Bone marrow (tissue), 2 donors: ENCODE data around the gene GCSAM.

Experiments
- DNase-seq, 2 donors: peaks; one replicate each; lab custom pipeline; 2025; lab: John Stamatoyannopoulos, UW

GCSAM gene

DNA sequence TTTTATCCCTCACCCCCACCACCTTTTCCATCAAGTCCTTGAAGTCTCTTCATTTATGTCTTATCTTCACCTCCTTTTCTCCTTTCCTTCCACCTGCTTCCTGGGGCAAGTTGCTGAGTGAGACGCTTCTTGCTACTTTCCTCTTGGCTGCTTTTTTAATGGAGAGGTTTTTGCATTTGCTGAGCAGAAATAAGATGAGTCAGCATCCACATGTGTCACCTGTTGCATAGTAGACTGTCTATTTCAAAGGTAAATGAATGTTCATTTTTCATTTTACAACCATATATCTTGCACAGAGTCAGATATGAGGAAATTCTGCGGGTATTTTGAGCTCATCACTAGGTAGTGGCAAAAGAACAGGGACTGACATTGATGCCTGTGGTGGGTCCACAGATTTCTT is 28.3 kb downstream of the GCSAM start:
- no peak for DNase-seq

GRCh38 chr3:112101916-112102315 is 31.1 kb downstream of the GCSAM start:
- no peak for DNase-seq

DNA sequence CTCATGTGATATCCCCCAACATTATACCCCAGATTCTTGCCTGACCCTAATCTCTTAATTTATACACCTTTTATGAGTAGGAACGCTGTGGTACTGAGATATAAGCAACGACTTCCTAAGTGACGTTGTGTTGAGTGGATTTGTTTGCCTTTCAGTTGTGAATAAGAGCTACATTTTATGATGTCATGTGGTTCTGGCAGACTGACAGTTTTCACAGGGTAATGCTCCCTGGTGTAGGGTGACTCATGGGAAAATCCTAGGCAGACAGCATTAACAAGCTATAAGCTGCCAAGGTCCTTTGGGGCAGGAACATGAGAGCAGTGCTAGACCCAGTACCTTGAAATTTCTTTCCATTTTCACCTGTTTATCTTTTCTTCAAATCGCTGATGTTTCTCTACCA is 35.7 kb downstream of the GCSAM start:
- peak in 1 of 2 donors; percentile 79 for DNase-seq

DNA sequence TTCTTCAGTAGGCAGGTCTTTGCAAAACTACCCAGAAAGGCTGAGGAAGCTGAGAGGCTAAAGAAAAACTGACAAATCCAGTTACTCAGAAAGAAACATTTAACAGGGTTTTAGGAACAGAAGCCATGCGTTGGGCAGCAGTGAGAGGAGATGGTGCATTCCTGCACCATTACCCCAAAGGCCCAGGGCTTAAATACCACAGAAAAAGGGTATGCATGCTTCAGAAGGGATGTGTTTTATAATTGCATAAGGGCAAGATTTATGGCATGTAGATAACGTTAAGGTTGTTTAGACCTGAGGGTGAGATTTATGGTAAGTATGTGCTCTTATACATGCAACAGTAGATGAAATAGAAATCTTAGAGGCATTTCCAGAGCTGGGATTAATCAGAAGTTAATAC is 36.9 kb downstream of the GCSAM start:
- no peak for DNase-seq

DNA sequence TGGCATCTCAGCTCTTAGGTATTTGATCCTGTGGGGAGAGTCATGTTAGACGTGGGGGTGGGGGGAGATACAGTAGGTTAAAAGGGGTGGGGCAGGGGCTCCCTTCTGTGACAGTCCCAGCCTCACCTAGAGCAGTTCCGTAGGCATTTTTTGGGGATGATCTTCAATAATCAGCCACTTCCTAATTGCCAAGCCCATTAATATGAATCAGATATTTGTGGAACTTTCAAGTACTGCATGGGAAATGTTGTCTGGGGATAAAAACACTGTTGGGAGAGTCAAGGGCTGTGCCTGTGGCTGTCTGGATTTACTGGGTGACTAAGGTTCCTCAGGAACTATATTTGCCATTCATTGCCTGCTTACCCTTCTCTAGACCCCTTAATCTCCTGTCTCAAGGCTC is 37.3 kb downstream of the GCSAM start:
- no peak for DNase-seq

DNA sequence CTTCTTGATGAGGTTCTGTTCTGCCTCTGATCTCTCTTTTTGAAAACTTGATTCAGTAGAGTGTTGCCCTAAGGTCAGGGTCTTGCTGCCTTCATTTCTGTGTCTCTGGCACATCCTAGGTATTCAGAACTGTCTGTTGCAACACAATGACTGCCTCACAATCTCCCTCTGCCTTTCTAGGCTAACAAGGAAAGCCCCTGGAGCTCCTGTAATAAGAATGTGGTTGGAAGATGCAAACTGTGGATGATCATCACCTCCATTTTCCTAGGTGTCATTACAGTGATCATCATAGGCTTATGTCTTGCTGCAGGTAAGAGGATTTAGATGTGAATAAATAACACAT is 39.9 kb downstream of the GCSAM start:
- no peak for DNase-seq

DNA sequence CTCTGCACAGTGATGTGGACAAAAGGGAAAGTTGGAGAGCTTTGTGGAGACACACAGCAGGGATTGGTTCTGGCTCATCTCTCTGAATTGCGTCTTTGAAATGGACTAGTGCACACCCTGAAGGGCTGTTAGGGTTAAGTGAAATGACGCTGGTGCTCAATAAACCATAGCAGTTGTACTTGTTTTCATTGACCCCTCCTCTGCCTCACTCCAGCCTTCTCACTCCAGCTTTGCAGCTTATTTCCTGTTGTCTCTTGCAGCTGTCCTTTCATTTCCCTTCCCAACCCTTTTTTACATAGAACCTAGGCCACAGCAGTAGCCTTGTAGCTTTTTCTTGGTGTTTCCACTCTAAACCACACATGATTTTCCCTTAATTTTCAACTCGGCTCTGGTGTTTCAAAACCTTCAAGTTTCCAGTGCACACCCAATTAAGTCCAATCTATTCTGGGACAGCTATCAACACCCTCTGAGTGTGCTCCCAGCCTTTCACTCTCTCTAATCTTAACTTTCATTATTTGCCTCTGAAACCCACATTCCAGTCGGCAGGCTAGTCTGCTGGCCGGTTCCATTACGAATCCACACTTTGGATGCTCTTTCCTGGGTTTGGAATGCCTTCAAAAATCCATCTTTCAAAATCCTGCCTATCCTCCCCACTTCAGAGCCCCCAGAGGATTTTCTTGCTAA is 40.4 kb downstream of the GCSAM start:
- DNase-seq, result peak in 1 of 2 donors; percentile 61

DNA sequence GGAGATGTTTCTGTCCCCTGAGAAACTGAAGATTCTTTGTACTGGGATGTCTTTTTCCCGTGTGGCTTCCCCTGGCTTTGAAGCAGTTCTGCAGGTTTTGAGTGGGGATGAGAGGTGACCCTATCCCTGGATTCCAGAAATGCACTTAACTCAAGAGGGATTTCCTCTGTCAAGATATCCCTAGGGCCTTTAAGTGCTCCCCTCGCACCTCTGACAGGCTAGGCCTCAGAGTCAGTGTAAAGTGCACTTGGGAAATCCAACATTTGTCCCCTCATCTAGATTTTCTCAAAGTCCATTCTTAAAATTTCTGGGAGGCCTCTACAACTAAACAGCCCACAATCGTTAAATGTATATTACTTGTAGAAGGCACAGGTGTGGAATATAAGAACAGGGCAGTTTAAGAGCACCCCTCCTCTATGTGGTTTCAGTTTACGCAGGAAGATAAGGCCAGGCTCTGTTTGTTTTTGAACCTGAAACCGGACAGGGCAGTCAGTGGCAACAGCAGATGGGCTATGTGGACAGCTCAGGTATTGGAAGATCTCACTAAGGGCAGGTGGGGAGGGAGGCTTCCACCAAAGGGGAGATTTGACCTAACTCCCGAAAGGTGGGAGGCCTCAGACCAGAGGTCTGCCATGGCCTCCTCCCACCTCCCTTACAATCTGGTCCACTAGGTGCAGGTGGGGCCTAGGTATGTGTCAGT is 42.0 kb downstream of the GCSAM start:
- DNase-seq, result no peak

DNA sequence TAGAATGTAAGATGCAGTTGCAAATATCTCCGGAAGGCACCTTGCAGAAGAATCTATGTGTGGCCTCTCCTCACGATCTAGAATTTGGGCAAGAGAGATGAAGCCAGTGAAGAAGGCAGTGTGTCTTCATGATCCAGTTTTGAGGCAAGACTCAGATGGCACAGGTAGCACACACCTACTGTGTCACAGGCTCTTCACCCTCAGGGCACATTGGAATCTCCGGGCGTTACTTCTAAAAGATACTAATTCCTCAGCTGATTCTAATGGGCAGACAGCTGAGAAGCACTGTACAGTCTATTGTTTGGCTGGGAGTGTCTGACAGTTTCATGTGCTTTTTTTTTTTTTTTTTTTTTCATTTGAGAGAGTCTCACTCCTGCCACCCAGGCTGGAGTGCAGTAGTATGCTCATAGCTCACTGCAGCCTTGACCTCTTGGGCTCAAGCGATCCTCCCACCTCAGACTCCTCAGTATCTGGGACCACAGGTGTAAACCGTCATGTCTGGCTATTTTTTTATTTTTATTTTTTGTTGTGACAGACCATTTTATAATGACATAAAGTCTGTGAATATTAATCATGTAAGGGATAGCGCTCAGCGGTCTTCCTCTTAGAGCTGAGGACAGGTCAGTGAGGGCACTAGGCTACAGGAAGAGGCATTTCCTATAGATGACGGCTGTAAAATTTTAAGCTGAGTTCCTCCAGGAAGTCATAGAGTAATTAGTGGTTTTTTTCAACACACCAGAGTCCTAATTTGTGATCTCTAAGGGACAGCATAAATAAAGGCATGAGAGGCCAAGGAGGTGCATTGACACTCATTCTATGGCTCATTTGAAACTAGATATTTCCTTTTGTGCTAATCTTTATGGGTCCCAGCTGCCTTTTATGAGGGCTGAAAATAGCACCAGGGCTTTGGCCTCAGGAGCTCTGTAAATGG is 42.8 kb downstream of the GCSAM start:
- DNase-seq, result no peak

GRCh38 chr3:112088944-112089343 is 44.1 kb downstream of the GCSAM start:
- no peak for DNase-seq

- DNase-seq, result no peak
These were observed 45.3 kb downstream of the GCSAM start for GRCh38 chr3:112087746-112088145.

GRCh38 chr3:112086875-112087524 is 46.0 kb downstream of the GCSAM start:
- DNase-seq, result no peak

GRCh38 chr3:112086076-112086854 is 46.8 kb downstream of the GCSAM start, which contains the start of gene C3orf52:
Gene C3orf52 (plus strand): TSS chr3:112086389. CDS start chr3:112086408, 19 bp downstream.
- DNase-seq, result peak in 1 of 2 donors; percentile 51

GRCh38 chr3:112085735-112086075 is 47.3 kb downstream of the GCSAM start:
- no peak for DNase-seq

DNA sequence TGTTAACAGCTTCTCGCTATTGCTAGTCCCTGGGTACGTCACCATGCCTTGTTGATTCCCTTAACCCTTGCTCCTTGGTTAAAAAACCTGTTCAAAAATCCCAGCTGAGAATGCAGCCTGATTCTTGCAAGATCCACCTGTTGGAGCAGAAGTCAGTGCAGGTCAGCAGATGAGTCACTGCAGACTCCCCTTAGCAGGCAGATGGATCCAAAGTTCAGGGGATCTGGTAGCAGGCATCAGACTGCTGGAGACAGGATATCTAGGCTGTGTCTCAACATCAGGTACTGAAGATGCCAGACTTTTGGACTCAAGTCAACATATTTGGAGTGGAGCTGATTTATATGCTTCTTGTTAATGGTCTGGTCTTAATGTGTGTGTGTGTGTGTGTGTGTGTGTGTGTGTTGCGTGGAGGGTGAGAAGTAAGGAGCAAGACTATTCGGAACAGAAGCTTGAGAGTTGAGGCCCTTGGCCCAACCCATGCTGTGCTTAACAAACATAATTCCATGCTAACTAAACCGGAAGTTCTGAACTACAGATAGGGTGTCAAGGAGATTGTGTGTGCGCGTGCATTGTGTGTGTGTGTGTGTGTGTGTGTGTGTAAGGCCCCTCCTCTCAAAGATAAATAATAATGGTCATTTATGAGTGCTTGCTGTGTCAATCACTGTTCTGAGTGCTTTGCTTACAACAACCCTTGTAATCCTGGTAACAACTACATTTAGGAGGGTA is 47.9 kb downstream of the GCSAM start:
- no peak for DNase-seq

DNA sequence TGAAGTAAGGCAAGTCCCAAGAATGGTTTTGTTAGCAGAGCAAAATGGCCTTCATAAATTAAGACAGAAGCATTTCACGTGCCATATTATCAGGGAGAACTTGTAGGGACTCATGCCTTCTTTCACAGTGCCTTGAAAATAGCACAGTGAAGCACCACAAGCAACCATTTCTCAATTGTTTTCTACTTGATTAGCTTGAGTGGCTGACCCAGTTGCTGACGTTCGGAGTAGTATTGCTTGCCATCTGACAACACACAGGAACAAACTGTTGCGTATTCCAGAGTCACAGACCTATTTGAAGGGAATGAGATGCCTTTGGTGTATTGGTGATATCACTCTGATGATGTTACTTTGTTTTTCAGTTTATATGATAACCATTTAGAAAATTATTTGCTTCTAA is 49.8 kb downstream of the GCSAM start:
- DNase-seq, result no peak

DNA sequence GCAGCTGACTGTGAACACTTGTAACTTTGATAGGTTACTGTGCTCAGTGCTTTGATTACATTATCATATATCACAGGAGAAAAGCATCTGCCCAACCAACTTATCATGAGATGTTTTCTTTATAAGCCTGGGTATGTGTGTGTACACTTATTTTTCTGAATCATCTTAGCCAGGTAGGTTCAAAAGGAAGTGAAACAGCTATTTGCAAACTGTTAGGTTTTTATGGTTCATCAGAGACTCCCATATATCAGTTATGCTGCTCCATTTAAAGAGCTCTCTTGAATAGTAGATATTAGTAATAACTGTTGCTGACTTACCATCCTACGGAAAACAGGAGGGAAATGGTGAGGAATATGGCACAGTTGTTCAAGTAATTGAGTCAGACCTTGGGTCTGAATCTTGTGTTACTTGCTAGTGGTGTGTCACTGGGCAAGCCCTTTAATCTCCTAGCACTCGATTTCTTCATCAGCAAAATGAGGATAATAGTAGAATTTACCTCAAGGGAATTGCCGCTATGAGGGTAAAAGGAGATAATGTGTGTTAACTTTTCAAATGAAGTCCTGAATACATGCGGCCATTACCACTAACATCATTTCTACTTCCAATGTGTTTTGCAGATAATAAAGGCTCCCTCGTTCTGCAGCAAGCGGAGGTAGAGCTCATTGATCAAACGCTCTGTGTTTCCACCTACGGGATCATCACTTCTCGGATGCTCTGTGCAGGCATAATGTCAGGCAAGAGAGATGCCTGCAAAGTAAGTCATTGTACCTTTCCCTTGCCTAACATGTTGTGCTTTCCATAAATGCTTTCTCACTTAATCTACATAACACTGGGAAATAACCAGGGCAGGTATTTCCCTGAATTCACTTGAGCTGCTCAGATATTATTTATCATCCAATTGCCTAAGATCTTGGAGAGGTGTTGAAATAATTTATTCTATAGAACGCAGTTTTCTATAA is 54.6 kb downstream of the GCSAM start:
- DNase-seq, result no peak

DNA sequence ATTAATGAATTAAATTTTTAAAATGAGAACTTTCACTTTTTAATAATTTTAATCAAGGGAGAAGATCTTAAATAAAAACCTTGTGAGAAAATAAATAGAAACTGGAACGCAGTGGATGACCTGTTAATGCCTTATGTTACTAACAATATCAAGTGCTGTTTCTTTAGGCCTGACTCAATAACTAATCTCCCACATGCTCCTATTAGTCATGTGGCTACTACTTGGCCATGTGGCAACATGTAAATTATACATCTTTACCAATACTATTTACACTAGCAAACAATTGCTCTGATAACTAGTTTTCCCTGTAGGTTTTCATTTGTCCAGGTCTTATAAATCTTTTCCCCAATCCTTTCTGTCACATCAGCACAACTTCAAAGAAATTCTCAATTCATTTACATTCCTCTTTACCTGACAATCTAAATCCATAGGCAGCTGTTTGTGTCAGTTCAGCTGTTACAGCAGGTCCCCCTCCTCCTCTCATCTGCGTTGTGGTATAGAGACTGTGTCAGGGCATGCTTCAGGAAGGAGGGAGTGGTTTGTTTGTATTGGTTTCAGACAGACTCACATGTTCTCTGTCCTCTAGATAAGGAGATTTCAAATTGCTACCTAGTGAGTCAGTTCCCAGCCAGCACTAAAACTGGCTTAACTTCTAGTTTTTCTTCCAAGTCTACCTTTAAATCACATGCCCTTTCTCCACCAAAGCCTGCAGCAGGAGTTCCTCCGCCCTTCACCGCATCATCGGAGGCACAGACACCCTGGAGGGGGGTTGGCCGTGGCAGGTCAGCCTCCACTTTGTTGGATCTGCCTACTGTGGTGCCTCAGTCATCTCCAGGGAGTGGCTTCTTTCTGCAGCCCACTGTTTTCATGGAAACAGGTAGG is 58.2 kb downstream of the GCSAM start:
- no peak for DNase-seq

- no peak for DNase-seq
These were observed 59.0 kb downstream of the GCSAM start for GRCh38 chr3:112074006-112074405.
